CD4-positive, CD25-positive, alpha-beta regulatory T cell (primary cell): ENCODE results near the gene NUMB. TPM values are rescaled to one million over a fixed set of nuclear protein-coding genes. Genes with fewer than 3 reads are reported as not detected.

Experiments
- ATAC-seq, 2 donors: fragments of 150-1000 bp; cut with Tn5 transposase; one replicate each; pipeline ENCODE4 v1.10.0; 2021; ENCODE audit warnings: low read depth in 2 of 2, moderate number of reproducible peaks in 2 of 2, moderate library complexity in 1 of 2
- DNase-seq, 3 donors: peaks; one replicate each; pipeline versions ENCODE4 v3.0.0 to v3.0.0-alpha.2; 2012 to 2022; ENCODE audit warnings: mixed read lengths in 1 of 3
- H3K27ac ChIP-seq: one replicate; pipeline ENCODE4 v1.7.0; 2013; ENCODE audit warnings: mild to moderate bottlenecking, low read length; ENCODE audit not compliant: insufficient read depth, poor library complexity, severe bottlenecking
- H3K27me3 ChIP-seq: one replicate; pipeline ENCODE4 v1.7.0; 2013; ENCODE audit warnings: low read length; ENCODE audit not compliant: control insufficient read depth, insufficient read depth
- H3K36me3 ChIP-seq: one replicate; pipeline ENCODE4 v1.7.0; 2013; ENCODE audit warnings: mild to moderate bottlenecking, low read length, moderate library complexity; ENCODE audit not compliant: control insufficient read depth, insufficient read depth
- H3K4me1 ChIP-seq: 2 replicates; pipeline ENCODE4 v1.7.0; 2013; ENCODE audit warnings: mild to moderate bottlenecking, low read length; ENCODE audit not compliant: insufficient read depth, control insufficient read depth, poor library complexity, severe bottlenecking
- H3K4me3 ChIP-seq: one replicate; pipeline ENCODE4 v1.7.0; 2013; ENCODE audit warnings: low read depth, mild to moderate bottlenecking, low read length, moderate library complexity
- H3K9me3 ChIP-seq, 2 experiments: 1 replicate in 1 of 2; 2 replicates in 1 of 2; pipeline ENCODE4 v1.7.0; 2013; ENCODE audit warnings: low read length in 2 of 2, mild to moderate bottlenecking in 1 of 2, moderate library complexity in 1 of 2; ENCODE audit not compliant: control insufficient read depth in 2 of 2
- H3K27ac Mint-ChIP-seq, 3 donors: one replicate each; pipeline ENCODE4 v1.8.0; 2020 to 2022; ENCODE audit warnings: mild to moderate bottlenecking in 3 of 3, mixed read lengths in 3 of 3, moderate library complexity in 2 of 3
- H3K27me3 Mint-ChIP-seq: one replicate; pipeline ENCODE4 v1.8.0; 2022; ENCODE audit warnings: mild to moderate bottlenecking, mixed read lengths
- H3K36me3 Mint-ChIP-seq: one replicate; pipeline ENCODE4 v1.8.0; 2020; ENCODE audit warnings: mixed read lengths
- H3K4me1 Mint-ChIP-seq, 4 donors: one replicate each; pipeline ENCODE4 v1.8.0; 2020 to 2022; ENCODE audit warnings: mixed read lengths in 4 of 4, mild to moderate bottlenecking in 1 of 4
- H3K4me3 Mint-ChIP-seq, 4 donors: one replicate each; pipeline ENCODE4 v1.8.0; 2020 to 2022; ENCODE audit warnings: mild to moderate bottlenecking in 4 of 4, mixed read lengths in 4 of 4, moderate library complexity in 3 of 4
- H3K9me3 Mint-ChIP-seq, 7 donors: one replicate each; pipeline ENCODE4 v1.8.0; 2020 to 2022; ENCODE audit warnings: mixed read lengths in 7 of 7, mild to moderate bottlenecking in 3 of 7, moderate library complexity in 2 of 7
- polyA plus RNA-seq, 4 donors: library from polyadenylated mRNA; unstranded; fragments of 300-500 nt; fragmentation: Illumina TruSeq; gene quantifications; one replicate each; pipeline ENCODE4 v1.2.3, GENCODE V29; 2021
- total RNA-seq: library from RNA; stranded (reverse); gene quantifications from one replicate; pipeline ENCODE4 v1.2.3, GENCODE V29; 2022

NUMB gene
- total and polyA plus RNA-seq, 5 donors from 2014 or later = 28.8 to 53.2 (median 32.9) TPM

DNA sequence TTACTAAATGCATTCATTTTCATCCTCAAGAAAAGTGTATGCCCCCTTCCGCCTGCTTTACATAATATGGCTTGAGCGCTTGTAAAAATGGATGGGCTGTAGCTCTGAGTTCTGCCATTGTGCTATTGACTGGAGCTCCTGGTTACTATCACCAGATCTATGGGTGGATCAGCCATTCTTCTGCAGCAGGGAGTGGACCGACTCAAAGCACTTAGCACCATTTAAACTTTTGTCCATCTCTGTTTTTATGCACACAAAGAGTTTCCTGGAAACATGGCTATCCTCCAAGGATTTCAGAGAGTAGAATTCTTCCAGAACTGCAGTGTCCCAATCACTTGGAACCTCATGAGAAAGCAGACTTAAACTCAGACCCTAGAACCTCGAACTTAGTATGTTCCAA lies 4.5 kb upstream of the NUMB start:
- H3K27me3 ChIP-seq = no peaks in the 10 kb centered on the region
- no peaks in the 10 kb centered on the region for H3K36me3 ChIP-seq
- Mint-ChIP-seq H3K9me3 (no peaks in the 10 kb centered on the region), H3K4me1 (peaks cover 9 to 49% (median 25%) of the 10 kb centered on the region in 4 donors), H3K4me3 (no peak overlapping the region), H3K27ac (no peak overlapping the region), H3K36me3 (no peaks in the 10 kb centered on the region), H3K27me3 (no peaks in the 10 kb centered on the region)
- H3K4me3 ChIP-seq = no peak overlapping the region
- H3K4me1 ChIP-seq = peaks cover 10% of the 10 kb centered on the region
- H3K9me3 ChIP-seq = no peaks in the 10 kb centered on the region
- no peak for ATAC-seq
- H3K27ac ChIP-seq = no peak overlapping the region
- DNase-seq = no peak

DNA sequence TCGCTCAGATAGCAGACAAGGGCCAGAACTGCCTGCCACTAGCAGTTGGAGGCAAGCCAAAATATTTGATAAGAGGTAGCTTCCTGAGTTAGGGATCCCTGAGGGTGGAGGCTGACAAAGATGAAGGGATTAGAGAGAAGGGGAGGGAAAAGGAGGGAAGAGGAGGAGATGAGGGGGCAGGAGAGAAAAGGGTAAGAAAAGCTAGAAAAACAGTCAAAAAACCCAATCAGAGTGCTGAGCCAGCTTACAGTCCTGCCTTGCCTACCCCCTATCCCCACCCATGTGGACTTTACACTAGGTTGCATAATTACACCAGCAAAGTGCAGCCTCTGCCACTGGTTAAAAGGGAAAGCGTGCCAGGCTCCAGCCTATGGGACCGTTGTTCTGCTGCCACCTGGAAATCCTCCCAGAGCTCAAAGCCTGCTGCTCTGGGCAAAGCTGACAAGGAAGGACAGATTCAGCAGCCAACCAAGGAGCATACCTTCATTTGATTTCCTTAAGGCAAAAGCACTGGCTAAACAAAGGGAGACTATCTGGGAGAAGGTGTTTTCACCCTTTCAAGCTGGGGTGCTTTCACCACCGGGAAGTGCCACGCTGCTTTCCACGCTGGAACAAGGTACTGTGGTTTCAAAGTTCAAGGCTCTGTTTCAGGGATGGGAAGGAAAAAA lies 3.8 kb upstream of the NUMB start:
- ATAC-seq = no peak
- H3K36me3 Mint-ChIP-seq = no peaks in the 10 kb centered on the region
- H3K36me3 ChIP-seq = no peaks in the 10 kb centered on the region
- peaks cover 5 to 48% (median 24%) of the 10 kb centered on the region in 4 donors for H3K4me1 Mint-ChIP-seq
- peaks cover 17% of the 10 kb centered on the region for H3K4me1 ChIP-seq
- H3K9me3 ChIP-seq = no peaks in the 10 kb centered on the region
- no peak overlapping the region for H3K4me3 Mint-ChIP-seq
- H3K27ac Mint-ChIP-seq = no peak overlapping the region
- no peaks in the 10 kb centered on the region for H3K27me3 Mint-ChIP-seq
- H3K4me3 ChIP-seq = no peak overlapping the region
- no peaks in the 10 kb centered on the region for H3K9me3 Mint-ChIP-seq
- no peak for DNase-seq
- H3K27ac ChIP-seq = no peak overlapping the region
- no peaks in the 10 kb centered on the region for H3K27me3 ChIP-seq

DNA sequence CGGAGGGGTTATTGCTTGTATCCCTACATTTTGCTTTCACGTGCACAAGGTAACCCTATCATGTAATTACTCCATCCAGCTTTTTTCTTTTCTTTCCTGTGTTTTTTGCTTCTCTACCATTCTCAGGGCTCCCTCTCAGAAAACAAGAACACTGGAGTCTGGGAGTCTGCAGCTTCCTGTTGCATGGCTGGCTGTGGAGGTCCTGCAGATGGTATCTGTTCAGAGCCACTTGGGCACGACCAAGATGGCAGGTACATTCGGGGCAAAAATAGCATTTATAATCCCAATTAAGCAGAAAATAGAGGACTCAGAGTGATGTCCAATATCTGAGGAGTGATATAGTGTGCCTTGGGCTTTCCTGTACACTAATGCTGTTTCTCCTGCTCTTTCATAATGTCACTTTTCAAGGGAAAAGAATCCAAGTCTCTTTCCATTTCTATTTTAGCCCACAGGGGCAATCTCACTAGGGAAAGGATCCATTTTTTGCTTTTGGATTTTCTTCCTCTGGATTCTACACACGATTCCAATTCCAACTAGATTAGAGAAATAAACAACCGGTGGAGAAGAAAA lies 3.2 kb upstream of the NUMB start:
- DNase-seq = no peak
- ATAC-seq = no peak
- Mint-ChIP-seq H3K36me3 (no peaks in the 10 kb centered on the region), H3K9me3 (no peaks in the 10 kb centered on the region), H3K27ac (no peak overlapping the region), H3K27me3 (no peaks in the 10 kb centered on the region), H3K4me1 (peaks cover 5 to 48% (median 27%) of the 10 kb centered on the region in 4 donors), H3K4me3 (no peak overlapping the region)
- H3K27me3 ChIP-seq = no peaks in the 10 kb centered on the region
- H3K4me3 ChIP-seq = no peak overlapping the region
- no peaks in the 10 kb centered on the region for H3K36me3 ChIP-seq
- no peak overlapping the region for H3K27ac ChIP-seq
- H3K4me1 ChIP-seq = peaks cover 23% of the 10 kb centered on the region
- no peaks in the 10 kb centered on the region for H3K9me3 ChIP-seq

DNA sequence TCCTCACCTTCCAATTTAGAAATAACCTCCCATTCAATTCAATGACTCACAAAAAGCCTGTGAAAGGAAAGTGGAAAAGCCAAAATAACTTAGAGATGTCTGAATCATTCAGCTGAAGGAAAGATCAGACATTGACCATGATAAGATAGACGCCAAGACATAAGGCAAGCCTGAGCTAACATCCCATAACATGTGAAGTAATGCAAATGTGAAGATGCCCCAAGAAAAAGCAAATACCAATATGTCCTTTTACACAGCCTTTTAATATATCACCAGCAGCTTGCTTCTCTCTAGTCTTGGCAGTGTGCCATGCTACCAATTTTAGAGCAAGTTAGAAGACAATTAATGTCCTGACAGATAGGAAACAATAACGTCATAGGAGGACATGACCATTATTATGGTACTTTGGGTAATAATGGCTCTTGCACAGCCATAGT lies 2.4 kb upstream of the NUMB start:
- H3K4me3 ChIP-seq = no peak overlapping the region
- no peak for DNase-seq
- Mint-ChIP-seq H3K27ac (no peak overlapping the region), H3K4me1 (peaks cover 6 to 48% (median 27%) of the 10 kb centered on the region in 4 donors), H3K9me3 (no peaks in the 10 kb centered on the region), H3K4me3 (peak overlapping the region in 1 of 4 donors; percentile 58), H3K36me3 (no peaks in the 10 kb centered on the region), H3K27me3 (no peaks in the 10 kb centered on the region)
- H3K27ac ChIP-seq = no peak overlapping the region
- no peak for ATAC-seq
- no peaks in the 10 kb centered on the region for H3K9me3 ChIP-seq
- H3K4me1 ChIP-seq = peaks cover 31% of the 10 kb centered on the region
- no peaks in the 10 kb centered on the region for H3K27me3 ChIP-seq
- H3K36me3 ChIP-seq = no peaks in the 10 kb centered on the region

DNA sequence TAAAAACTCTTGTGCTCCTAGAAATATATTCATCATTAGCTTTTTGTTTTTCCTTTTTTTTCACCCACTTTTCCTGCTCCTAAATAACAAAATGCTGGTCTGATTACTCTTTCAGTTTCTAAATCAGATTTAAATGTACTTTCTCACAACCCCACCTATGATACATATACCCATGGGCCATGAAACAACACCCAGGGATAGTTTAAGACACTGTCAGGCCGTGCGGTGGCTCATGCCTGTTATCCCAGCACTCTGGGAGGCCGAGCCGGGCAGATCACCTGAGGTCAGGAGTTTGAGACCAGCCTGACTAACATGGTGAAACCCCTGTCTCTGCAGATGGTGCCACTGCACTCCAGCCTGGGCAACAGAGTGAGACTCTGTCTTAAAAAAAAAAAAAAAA lies 1.6 kb upstream of the NUMB start:
- Histone ChIP-seq H3K27ac (no peak overlapping the region), H3K4me1 (peaks cover 36% of the 10 kb centered on the region), H3K36me3 (no peaks in the 10 kb centered on the region), H3K9me3 (no peaks in the 10 kb centered on the region), H3K4me3 (no peak overlapping the region), H3K27me3 (no peaks in the 10 kb centered on the region)
- Mint-ChIP-seq H3K4me1 (peaks cover 13 to 50% (median 32%) of the 10 kb centered on the region in 4 donors), H3K9me3 (no peaks in the 10 kb centered on the region), H3K27me3 (no peaks in the 10 kb centered on the region), H3K27ac (no peak overlapping the region), H3K4me3 (peak overlapping the region in 3 of 4 donors; percentile 28 to 65 (median 47)), H3K36me3 (no peaks in the 10 kb centered on the region)
- DNase-seq (no peak), ATAC-seq (no peak)

DNA sequence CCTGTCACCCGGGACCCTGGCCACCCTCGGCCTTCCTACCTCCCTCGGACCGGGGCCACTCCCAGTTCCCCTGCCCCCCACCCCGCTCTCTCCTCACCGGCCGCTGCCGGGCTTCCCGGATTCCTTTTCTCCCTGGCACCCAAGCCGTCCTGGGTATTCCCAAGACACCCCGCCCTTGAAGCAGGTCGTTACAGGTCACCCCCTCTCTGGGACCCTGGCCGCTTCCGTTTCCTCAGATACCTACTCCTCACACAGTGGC lies 493 bp downstream of the NUMB start:
- Mint-ChIP-seq H3K9me3 (no peaks in the 10 kb centered on the region), H3K36me3 (no peaks in the 10 kb centered on the region), H3K4me3 (peak overlapping the region; percentile 96 to 100 (median 99)), H3K27ac (peak overlapping the region in 2 of 3 donors; percentile 97 to 98), H3K27me3 (no peaks in the 10 kb centered on the region), H3K4me1 (peaks cover 8 to 50% (median 32%) of the 10 kb centered on the region in 4 donors)
- ATAC-seq = no peak
- Histone ChIP-seq H3K27ac (peak overlapping the region; percentile 74), H3K9me3 (no peaks in the 10 kb centered on the region), H3K4me1 (peaks cover 35% of the 10 kb centered on the region), H3K27me3 (no peaks in the 10 kb centered on the region), H3K36me3 (no peaks in the 10 kb centered on the region), H3K4me3 (peak overlapping the region; percentile 86)
- no peak for DNase-seq

DNA sequence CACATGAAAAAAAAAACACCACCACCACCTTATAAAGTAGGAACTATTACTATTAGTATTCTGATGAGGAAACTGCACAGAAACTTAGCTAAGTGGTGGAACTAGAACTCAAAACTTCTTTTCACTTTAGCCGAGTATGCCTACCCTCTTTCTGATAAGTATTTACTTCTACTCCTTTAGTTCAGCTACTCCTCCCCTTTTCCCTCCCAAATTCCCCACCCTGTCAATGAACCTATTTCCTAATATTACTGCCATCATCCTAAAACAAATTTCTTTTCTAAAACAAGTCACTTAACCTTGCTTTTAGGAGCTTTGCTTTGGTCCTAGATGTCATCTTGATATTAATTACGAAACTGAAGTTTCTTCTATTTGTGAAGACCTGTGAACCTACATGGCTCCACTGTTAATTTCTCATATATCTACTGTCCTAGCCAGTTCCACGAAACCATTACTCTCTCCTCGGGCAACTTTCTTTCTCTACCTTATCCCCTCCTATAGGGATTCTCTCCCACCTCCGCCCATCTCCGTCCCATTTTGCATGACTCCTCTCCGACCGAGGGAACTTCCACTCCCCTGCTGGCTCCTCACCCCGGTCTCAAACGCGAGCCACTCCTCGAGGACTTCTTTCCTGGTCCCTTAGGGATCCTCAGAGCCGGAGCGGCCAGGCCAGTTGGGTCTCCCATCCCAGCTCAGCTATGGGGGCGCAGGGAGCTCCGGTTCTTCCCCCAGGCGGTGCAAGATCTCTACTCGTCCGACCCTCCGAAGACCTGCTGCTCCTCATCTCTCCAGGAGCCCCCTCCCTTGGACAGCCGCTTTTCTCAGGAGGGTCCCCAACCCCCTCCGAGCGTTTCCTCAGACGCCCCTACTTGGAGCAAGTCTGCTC lies 1.1 kb downstream of the NUMB start:
- Mint-ChIP-seq H3K27ac (peak overlapping the region; percentile 45 to 98 (median 97)), H3K36me3 (no peaks in the 10 kb centered on the region), H3K4me3 (peak overlapping the region; percentile 96 to 100 (median 99)), H3K27me3 (no peaks in the 10 kb centered on the region), H3K4me1 (peaks cover 8 to 56% (median 38%) of the 10 kb centered on the region in 4 donors), H3K9me3 (no peaks in the 10 kb centered on the region)
- no peak for ATAC-seq
- peak in 2 of 3 donors; percentile 8 to 17 for DNase-seq
- no peaks in the 10 kb centered on the region for H3K36me3 ChIP-seq
- no peaks in the 10 kb centered on the region for H3K27me3 ChIP-seq
- peak overlapping the region; percentile 86 for H3K4me3 ChIP-seq
- H3K4me1 ChIP-seq = peaks cover 39% of the 10 kb centered on the region
- peak overlapping the region; percentile 74 for H3K27ac ChIP-seq
- H3K9me3 ChIP-seq = no peaks in the 10 kb centered on the region
